ENCODE results near the gene TBC1D22B. TPM values are rescaled to one million over a fixed set of nuclear protein-coding genes. Genes with fewer than 3 reads are reported as not detected.

TBC1D22B gene
- total RNA-seq, 1 donor from 2014 or later: 8.7 TPM

DNA sequence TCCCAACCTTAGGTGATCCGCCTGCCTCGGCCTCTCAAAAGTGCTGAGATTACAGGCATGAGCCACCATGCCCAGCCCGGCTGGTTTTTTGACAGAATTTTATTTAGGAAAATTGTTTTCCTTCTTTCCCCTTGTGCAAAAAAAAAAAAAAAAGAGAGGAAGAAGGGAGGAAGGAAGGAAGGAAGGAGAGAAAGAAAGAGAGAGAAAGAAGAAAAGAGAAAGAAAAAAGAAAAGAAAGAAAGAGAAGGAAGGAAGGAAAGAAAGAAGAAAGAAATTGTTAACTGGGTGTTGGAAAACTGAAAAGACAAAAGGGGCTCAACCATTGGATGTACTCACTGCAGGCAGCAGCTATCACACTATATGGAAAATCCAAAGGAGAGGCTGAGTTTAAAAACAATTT is 94.8 kb downstream of the TBC1D22B start:
- DNase-seq (ENCODE audit: low spot score): no peak

- peak; percentile 96 for DNase-seq (ENCODE audit: low spot score)
These were observed 96.4 kb downstream of the TBC1D22B start, which contains the start of gene RNF8 for GRCh38 chr6:37353761-37354525. Gene RNF8, plus strand, starts transcription at chr6:37353983. Its CDS starts 182 bp downstream, at chr6:37354165.

- DNase-seq (ENCODE audit: low spot score): no peak
These were observed 97.2 kb downstream of the TBC1D22B start for GRCh38 chr6:37354526-37355384.

GRCh38 chr6:37357288-37357687 is 99.7 kb downstream of the TBC1D22B start:
- DNase-seq (ENCODE audit: low spot score): no peak

DNA sequence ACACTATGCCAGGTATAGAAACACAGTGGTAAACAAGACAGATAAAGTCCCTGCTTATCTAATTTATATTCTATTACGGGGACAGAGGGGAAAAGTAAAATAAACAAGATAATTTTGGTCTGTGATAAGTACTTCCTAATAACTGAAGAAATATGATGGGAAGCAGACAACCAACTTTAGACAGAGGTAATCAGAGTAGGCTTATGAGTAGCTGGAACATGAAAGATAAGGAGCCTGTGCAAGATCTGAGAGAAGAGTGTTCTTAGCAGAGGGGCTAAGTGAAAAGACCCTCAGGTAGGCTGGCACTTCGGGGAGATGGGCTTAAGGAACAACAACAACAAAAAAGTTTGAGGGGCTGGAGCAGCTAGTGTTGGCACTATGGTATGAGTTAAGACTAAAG is 100.3 kb downstream of the TBC1D22B start:
- DNase-seq (ENCODE audit: low spot score): no peak

DNA sequence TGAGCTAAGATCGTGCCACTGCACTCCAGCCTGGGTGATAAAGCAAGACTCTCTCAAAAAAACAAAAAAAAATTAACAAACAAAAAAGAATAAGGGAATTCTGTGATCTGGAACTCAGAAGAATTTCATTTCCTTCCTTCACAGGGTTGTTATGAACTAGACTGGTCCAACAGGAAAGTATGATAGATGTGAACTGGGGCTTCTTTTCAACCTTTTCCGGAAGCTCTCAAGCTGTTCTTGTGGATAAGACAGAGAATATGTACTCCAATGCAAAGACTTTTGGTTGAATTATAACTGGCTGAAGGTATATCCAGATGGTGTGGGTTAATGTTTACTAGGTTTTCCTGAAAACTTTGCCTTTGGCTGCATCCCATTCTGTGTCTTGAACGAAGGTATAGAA is 101.5 kb downstream of the TBC1D22B start:
- no peak for DNase-seq (ENCODE audit: low spot score)

- no peak for DNase-seq (ENCODE audit: low spot score)
These were observed 104.7 kb downstream of the TBC1D22B start for GRCh38 chr6:37362101-37362828.

DNA sequence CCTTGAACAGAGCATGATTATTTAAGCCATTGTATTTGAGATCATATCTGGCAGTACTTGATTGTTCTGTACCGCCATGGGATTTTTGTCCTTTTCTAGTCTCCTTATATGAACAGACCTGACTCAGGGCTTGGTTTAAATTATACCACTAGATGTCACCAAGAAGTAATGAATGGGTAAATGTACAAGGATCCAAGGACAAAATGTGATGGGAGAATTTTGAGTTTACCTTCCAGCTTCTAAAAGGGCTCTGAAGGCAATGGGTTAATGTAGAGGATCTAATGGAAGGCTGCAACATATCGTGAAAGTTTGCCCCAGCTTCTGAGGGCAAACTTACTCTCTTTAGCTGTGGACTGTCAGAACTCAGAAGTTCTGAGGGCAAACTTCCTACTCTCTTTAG is 108.2 kb downstream of the TBC1D22B start:
- DNase-seq (ENCODE audit: low spot score): no peak

- no peak for DNase-seq (ENCODE audit: low spot score)
These were observed 109.3 kb downstream of the TBC1D22B start for GRCh38 chr6:37366910-37367309.

DNA sequence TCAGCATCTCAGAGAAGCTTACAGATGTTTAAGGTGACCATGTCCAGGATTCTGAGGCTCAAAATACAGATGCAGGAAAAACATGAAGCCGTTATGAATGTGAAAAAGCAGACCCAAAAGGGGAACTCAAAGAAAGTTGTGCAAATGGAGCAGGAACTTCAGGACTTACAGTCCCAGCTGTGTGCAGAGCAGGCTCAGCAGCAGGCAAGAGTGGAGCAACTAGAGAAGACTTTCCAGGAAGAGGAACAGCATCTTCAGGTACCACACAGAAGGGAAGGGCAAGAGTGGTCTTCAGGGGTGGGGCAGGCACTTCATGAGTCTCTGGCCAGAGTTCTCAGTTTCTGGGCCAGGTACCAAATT is 111.4 kb downstream of the TBC1D22B start:
- no peak for DNase-seq (ENCODE audit: low spot score)

DNA sequence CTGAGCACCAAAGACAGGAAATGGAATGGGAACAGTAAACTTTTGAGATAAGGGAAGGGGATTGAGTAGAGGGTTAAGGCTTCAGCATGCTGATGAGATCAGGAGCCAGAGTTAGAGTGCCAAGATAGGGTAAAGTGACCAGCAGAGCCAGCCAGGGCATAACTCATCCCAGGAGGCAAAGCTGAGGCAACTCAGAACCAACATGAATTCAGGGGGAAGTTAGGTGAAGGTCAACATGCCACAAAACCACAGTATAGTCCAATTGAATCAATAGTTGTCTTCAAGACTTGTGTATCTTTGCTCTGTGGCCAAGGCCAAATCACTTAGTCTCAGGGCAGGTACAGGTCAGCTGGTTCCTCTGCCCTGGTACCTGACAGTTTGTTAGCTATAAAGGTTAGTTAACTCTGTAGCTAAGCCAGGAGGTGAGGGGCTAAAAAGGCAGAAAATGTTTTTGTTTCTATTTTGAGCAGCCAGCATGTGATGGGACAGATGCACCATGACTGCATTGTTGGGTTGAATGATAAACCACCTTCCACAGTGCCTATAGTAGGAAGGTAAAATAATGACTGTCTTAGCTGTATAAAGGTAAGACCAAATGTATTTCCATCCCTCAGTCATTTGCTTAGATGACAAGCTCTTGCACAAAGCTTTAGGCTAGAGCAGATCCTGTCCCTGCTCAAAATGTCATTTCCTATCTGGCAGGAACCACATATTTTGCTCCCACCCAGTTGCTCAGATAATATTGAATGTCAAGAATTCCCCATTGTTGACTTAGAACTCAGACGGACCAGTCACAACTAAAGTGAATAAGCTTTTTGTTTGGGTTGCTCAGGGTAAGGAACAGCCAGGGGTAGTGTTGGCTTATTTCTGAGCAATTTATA is 112.0 kb downstream of the TBC1D22B start:
- no peak for DNase-seq (ENCODE audit: low spot score)

- DNase-seq (ENCODE audit: low spot score): no peak
These were observed 113.8 kb downstream of the TBC1D22B start for GRCh38 chr6:37371154-37372083.

- DNase-seq (ENCODE audit: low spot score): no peak
These were observed 114.5 kb downstream of the TBC1D22B start for GRCh38 chr6:37372116-37372515.

DNA sequence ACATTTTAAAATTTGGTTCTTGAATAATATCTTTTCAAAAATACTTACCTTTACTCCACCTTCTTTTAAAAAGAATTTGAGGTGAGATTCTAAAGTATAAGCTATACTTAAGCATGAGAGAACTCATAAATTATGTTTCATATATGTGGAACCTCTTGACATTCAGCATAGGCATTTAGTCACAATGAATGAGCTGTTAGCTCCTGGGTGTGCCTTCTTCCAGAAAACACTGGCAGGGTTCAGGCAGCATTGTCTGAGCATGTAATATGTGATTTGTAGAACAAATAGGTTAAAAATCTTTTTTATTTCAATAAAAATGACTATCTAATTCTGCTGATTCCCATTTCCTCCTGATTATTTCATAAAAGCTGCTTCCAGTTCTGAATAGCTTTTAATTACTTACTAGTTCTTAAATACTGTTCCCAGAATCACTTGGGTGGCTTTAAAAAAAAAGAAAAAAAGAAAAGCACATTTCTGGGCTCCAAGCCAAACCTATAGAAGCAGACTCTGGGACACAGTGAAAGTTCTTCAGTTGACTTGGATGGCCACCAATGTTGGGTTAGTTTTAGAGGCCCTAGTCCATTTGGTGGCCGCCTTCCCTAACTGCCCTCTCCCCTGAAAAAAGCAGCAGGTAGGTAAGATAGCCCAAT is 116.4 kb downstream of the TBC1D22B start:
- no peak for DNase-seq (ENCODE audit: low spot score)

DNA sequence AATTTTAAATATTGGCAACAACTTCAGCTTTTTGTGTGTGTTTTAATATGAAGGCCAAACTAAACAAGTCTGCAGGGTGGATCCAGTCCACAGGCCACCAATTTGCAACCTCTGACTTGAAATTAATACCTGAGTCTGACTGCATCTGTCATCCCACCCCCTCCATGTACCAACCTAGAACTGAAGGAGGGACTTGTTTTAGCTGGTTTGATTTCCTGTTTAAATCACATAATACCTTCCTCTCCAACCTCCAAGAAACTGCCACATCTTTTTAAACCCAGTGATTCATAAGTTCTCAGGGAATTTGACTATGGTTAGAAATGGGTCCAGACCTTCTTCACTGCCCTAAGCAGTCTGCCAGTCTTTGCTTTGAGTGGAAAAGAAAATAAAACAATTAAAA is 117.8 kb downstream of the TBC1D22B start:
- DNase-seq (ENCODE audit: low spot score): no peak

DNA sequence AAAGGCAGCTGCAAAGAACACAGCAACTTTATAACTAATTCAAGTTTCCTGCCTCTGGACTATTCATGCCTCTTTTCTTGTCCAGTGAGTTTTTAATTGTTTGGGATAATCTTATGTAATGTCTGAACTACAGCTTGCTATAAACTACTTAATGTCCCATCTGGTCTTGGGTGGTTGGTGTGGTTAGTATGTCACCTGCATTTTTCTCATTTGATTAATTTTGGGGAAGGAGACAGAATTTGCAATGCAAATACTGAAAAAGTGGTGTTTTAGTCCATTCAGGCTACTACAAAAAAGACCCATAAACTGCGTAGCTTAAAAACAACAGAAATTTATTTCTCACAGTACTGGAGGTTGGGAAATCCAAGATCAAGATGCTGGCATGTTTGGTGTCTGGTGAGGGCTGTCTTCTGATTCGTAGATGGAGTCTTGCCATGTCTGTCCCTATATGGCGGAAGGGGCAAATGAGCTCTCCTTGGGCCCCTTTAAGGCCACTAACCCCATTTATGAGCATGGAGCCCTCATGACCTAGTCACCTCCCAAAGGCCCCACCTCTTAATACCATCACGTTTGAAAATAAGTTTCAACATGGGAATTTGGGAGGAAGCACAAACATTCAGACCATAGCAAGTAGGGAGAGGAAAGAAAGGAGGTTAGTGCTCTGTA is 118.6 kb downstream of the TBC1D22B start:
- no peak for DNase-seq (ENCODE audit: low spot score)

DNA sequence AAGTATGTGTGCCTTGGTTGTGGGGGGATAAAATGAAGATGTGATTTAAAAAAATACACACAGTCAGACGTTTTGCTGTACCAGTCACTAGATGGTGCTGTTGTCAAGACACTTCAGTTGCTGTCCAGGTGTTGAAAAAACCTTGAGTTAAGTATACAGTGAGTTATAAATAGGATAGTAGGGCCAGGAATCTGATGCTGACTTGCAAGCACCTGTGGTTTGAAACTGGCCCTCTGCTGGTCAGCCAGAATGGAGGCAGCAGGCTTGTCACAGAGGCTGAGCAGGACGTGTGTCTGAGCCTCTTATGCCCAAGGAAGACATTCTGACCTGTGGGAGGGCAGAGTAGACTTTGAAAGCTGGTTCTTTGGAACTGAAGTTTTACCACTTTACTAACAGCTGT is 124.0 kb downstream of the TBC1D22B start:
- DNase-seq (ENCODE audit: low spot score): no peak
